CD4-positive, alpha-beta T cell treated with Interleukin-4 for 4 hours (primary cell): ENCODE measurements around the gene TMEM127.
A peak's percentile ranks its signal among the peaks of the same experiment; 100 is the strongest.
"Not testable (repeated sequence)": the region's sequence is repeated elsewhere in the genome, so short reads cannot be mapped to it uniquely, and the experiment has no call there.

Experiments
- DNase-seq: peaks from one replicate; pipeline ENCODE4 v3.0.0-alpha.2; 2020

TMEM127 gene

GRCh38 chr2:96265840-96266679 lies at the start of gene TMEM127, which contains the start of gene CIAO1:
Gene TMEM127, minus strand, starts transcription at chr2:96265997. Its CDS starts 616 bp downstream, at chr2:96265381.
Gene CIAO1, plus strand, starts transcription at chr2:96266225. Its CDS starts 126 bp downstream, at chr2:96266351.
- peak; percentile 97 for DNase-seq

- DNase-seq, result no peak
Measured at GRCh38 chr2:96315005-96315399, 49.2 kb upstream of the TMEM127 start.

GRCh38 chr2:96308248-96308647 lies 42.5 kb upstream of the TMEM127 start:
- DNase-seq, result no peak

GRCh38 chr2:96306370-96306769 lies 40.6 kb upstream of the TMEM127 start:
- no peak for DNase-seq

GRCh38 chr2:96305979-96306308 lies 40.1 kb upstream of the TMEM127 start:
- no peak for DNase-seq

GRCh38 chr2:96305091-96305978 lies 39.5 kb upstream of the TMEM127 start, which contains the start of gene SNRNP200:
Gene SNRNP200, minus strand, starts transcription at chr2:96305546. Its CDS starts 109 bp downstream, at chr2:96305437.
- peak; percentile 87 for DNase-seq

- DNase-seq, result no peak
Measured at GRCh38 chr2:96304606-96305005, 38.8 kb upstream of the TMEM127 start.

- no peak for DNase-seq
Measured at GRCh38 chr2:96301865-96302264, 36.1 kb upstream of the TMEM127 start.

- DNase-seq, result no peak
Measured at GRCh38 chr2:96296925-96297324, 31.1 kb upstream of the TMEM127 start.

- not testable (repeated sequence) for DNase-seq
Measured at GRCh38 chr2:96294271-96294670, 28.5 kb upstream of the TMEM127 start.

GRCh38 chr2:96291751-96292150 lies 26.0 kb upstream of the TMEM127 start:
- no peak for DNase-seq

- no peak for DNase-seq
Measured at GRCh38 chr2:96287273-96287856, 21.6 kb upstream of the TMEM127 start.

GRCh38 chr2:96276787-96277499 lies 11.1 kb upstream of the TMEM127 start:
- no peak for DNase-seq

- DNase-seq, result no peak
Measured at GRCh38 chr2:96274355-96275056, 8.7 kb upstream of the TMEM127 start.

- DNase-seq, result no peak
Measured at GRCh38 chr2:96273763-96274162, 8.0 kb upstream of the TMEM127 start.

GRCh38 chr2:96271995-96272394 lies 6.2 kb upstream of the TMEM127 start:
- DNase-seq, result no peak

GRCh38 chr2:96267159-96267971 lies 1.6 kb upstream of the TMEM127 start:
- peak; percentile 37 for DNase-seq

- DNase-seq, result peak; percentile 11
Measured at GRCh38 chr2:96265349-96265839, 403 bp downstream of the TMEM127 start.

GRCh38 chr2:96264656-96265348 lies 995 bp downstream of the TMEM127 start:
- peak; percentile 20 for DNase-seq

- no peak for DNase-seq
Measured at GRCh38 chr2:96264086-96264485, 1.7 kb downstream of the TMEM127 start.
